ENCODE measurements around the gene SGPL1.

The SGPL1 gene

DNA sequence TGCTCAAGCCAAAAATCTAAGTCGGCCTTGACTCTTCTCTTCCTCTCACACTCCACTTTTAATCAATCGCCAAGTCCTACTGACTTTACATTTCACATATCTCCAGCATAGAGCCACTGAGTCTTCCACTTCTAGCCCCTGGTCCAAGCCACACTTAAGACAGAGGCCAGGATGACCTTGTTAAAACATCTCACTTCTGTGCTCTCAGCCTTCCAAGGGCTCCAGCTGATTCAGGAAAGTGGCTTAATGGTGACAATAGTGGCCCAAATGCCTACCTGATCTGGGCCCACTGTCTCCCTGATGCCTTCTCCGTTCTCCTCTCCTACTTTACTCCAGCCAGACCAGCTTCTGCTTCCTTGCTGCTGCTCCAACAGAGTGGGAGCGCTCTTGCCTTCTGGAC is 35.0 kb upstream of the SGPL1 start:
- no peak for DNase-seq (ENCODE audit: low spot score)

GRCh38 chr10:70781461-70782051 is 34.2 kb upstream of the SGPL1 start:
- no peak for DNase-seq (ENCODE audit: low spot score)

- DNase-seq (ENCODE audit: low spot score) = no peak
These were observed 33.5 kb upstream of the SGPL1 start for GRCh38 chr10:70782086-70782745.

DNA sequence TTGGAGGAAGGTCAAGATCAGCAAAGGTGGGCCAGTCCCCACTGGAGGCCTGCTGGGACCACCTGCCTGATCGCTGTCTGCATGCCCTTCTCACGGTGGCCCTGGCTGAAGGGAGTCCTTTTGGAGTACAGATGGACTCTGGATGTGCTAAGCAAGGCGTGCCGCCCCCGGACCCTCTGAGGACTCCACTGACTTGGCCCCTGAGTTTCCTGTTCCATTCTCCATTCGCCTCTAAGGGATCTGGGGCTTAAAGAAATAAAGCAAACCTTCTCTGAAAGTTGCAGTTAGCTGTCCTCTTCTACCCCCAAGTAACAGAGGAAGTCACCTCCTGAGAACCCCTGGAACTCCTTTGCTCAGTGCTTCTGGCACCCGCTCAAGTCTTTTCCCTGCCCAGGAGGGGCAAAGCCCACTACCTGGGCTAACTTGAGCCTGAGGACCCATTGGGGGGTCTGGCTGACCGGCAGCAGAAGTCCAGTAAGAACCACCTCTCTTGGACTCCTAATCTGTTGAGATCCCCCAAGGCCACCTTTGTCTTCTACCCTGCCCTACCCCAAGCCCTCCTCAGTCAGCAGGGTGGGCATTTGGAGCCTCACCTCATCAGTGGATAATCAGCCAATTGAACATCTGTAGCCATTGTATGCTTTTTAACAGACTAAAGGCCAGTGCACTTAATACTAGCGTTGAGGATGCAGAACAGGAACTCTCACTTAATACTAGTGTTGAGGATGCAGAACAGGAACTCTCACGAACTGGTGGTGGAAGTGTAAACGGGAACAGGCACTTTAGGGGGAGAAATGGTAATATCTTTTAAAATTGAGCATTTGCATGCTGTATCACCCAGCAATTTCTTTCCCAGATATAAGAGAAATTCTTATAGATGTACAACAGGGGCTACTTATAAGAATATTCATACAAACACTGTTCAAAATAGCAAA is 32.7 kb upstream of the SGPL1 start:
- no peak for DNase-seq (ENCODE audit: low spot score)

- no peak for DNase-seq (ENCODE audit: low spot score)
These were observed 31.7 kb upstream of the SGPL1 start for GRCh38 chr10:70784016-70784415.

- DNase-seq (ENCODE audit: low spot score) = peak; percentile 10
These were observed 31.3 kb upstream of the SGPL1 start for GRCh38 chr10:70784471-70784870.

DNA sequence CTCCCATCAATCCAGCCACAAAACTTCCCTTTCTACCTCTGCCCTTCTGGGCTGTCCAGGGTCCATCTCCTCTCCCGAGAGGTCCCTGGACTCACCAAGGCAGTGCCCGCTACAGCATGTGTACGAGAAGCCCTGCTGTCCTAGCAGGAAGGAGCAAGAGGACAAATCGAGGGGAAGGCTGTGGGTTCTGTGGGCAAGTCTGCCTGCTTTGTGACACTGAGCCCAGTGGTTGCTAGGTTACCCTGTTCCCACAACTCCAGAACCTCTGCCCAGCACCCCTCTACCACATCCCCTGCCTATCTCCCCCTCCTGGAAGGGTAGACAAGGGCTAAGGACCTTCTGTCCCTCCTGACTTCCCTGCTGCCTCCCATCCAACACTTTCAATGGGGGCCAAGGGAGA is 30.6 kb upstream of the SGPL1 start, which contains the start of gene TBATA:
Gene TBATA (minus strand): TSS at position 188 of the 400 bp plus-strand sequence. CDS start 1,998 bp downstream, outside the sequence.
- no peak for DNase-seq (ENCODE audit: low spot score)

DNA sequence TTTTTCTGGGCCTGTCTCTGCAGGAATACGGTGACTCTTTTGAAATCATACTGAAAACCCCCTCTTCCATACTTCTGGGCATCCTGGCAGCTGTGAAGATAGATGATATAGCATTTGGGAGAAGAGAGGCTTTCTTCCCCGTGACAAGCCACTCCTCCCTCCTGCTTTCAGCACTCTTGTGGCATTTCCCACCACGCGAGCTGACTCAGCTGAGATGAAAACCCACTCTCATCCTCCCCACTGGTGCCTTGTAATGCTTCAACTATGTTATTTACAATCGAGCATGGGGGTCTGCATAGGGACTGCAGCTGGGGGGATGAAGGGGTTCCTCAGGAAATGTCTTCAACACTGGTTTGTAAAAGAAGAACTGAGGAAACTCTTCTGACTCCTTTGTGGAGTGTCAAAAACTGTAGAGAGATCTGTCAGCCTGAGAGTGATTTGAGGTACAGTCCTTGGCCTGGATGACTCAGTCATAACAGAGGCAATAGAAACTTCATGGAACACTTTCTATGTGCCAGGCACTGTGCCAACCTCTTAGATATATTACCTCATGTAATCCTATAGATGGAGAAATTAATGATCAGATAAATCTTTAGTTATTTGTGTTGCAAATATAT is 28.8 kb upstream of the SGPL1 start:
- DNase-seq (ENCODE audit: low spot score) = no peak

DNA sequence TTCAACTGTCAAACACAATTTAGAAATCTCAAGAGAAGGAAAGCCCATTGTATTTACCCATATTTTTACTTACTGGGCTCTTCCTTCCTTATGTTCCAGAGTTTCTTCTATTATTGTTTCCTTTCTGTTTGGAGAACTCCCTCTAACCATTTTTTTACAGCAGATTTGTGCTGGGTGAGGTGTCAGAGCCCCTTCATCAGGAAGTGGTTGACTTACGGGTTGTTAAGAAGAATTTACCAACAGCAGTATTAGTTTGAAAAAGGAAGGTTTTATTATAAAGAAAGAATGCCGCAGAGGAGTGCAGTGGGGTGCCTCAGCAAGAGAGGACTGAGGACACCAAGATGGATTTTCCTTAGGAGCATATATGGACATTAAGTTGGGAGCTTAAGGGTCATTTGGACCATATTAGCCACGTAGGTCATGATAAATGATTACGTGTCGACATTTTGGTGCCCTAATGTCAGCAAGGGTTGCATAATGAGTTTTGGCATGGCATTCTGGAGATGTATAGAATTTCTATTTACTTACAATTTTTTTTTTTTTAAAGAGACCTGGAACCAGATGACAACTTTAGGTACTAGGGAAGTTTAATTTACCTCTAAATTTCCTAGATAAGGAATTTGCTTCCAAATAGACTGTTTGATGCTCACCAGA is 24.2 kb upstream of the SGPL1 start:
- DNase-seq (ENCODE audit: low spot score) = no peak

GRCh38 chr10:70795613-70796012 is 20.1 kb upstream of the SGPL1 start:
- DNase-seq (ENCODE audit: low spot score) = no peak

- no peak for DNase-seq (ENCODE audit: low spot score)
These were observed 17.9 kb upstream of the SGPL1 start for GRCh38 chr10:70797840-70798239.

DNA sequence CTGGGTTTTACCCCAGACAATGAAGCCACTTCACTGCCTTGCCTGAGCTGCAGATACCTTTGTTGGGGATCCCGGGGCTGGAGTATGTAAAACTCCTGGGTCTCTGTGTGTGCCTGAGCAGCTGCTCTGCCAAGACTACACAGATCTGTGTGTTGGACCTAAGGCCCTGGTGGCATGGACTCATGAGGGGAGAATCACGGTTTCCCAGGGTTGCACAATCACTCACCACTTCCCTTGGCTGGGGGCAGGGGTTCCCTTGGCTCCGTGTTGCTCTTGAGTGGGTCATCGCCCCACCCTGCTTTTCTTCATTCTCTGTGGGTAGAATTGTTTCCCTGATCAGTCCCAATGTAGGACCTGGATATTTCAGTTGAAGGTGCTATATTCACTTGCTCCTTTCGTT is 16.6 kb upstream of the SGPL1 start:
- no peak for DNase-seq (ENCODE audit: low spot score)

DNA sequence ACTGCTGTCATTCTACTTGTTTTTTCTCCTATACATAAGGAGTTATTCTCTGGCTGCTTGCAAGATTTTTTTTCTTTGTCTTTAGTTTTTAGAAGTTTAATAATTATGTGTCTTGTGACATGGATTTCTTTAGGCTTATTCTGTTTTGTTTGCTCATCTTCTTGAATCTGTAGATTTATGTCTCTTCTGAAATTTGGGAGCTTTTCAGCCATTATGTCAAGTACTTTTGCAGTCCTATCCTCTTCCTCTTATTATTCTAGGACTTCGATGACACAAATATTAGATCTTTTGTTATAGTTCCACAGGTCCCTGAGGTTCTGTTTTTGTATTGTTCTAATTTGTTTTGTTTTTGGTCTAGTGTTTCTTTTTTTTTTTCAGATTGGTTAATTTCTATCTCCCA is 13.9 kb upstream of the SGPL1 start:
- DNase-seq (ENCODE audit: low spot score) = no peak

GRCh38 chr10:70803775-70804420 is 11.8 kb upstream of the SGPL1 start:
- no peak for DNase-seq (ENCODE audit: low spot score)

GRCh38 chr10:70804421-70804808 is 11.3 kb upstream of the SGPL1 start:
- DNase-seq (ENCODE audit: low spot score) = no peak

GRCh38 chr10:70805619-70806215 is 10.0 kb upstream of the SGPL1 start:
- no peak for DNase-seq (ENCODE audit: low spot score)

GRCh38 chr10:70806841-70807240 is 8.9 kb upstream of the SGPL1 start:
- DNase-seq (ENCODE audit: low spot score) = no peak

DNA sequence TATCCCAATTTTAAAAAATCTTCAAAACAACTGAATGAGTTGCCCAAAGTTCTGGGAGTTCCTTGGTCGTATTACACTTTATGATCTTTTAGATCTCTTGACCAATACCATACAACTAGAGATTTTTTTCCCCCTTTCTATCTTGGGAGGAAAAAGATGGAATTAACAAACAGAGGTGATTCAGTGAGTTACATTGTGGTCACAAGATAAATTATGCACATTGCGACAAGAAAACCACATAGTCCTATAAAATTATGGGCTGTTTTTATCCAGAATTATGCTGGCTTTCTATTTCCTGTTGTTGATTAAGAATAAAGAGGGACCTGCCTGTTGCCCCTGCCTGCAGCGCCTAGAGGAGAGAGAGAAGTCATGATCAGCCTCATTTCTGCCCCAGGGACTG is 8.2 kb upstream of the SGPL1 start:
- no peak for DNase-seq (ENCODE audit: low spot score)

DNA sequence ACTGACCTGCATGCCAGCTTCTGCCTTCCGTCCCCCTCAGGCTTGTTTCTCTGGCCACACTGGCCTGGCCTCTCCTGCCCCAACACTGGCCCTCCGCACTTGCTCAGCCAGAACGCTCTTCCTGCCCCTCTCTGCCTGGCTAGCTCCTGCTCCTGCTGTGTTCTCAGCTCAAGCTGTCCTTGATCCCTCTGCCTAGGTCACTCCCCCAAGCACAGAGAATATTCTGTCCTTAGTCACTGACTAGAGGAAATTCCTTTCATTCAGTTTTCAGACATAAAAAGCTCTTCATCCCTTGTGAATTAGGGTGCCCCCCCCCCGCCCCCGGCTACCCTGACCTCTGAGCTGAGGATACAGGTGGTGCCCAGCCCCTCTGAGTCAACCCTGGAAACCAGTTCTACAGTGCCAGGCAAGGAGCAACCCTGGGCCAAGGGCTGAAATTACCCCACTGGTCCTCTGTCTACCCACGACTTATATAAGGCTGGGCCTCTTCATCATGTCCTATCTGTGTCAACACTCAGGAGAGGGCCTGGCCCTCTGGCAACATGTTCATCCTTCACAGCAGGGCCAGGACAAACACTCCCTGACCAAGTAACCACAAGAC is 6.6 kb upstream of the SGPL1 start:
- DNase-seq (ENCODE audit: low spot score) = no peak

- no peak for DNase-seq (ENCODE audit: low spot score)
These were observed 6.0 kb upstream of the SGPL1 start for GRCh38 chr10:70809726-70810125.

GRCh38 chr10:70810967-70811366 is 4.8 kb upstream of the SGPL1 start:
- DNase-seq (ENCODE audit: low spot score) = no peak

All from kidney capillary endothelial cell (primary cell).